CD14-positive monocyte (primary cell): Measurements from ENCODE around the gene NPY. TPM values are rescaled to one million over a fixed set of nuclear protein-coding genes. Genes with fewer than 3 reads are reported as not detected.
"Not testable (repeated sequence)": the region's sequence is repeated elsewhere in the genome, so short reads cannot be mapped to it uniquely, and the experiment has no call there.

Experiments used
- DNase-seq, 3 donors: peaks; one replicate each; pipeline ENCODE4 v3.0.0-alpha.2; 2011 to 2022
- H2AFZ ChIP-seq: 2 replicates; pipeline ENCODE4 v1.6.0; 2012; ENCODE audit warnings: mild to moderate bottlenecking, low read depth, low read length, inconsistent platforms; ENCODE audit not compliant: insufficient read depth, poor library complexity, severe bottlenecking
- H3K27ac ChIP-seq, 2 donors: 1 replicate in 1 of 2; 2 replicates in 1 of 2; pipeline ENCODE4 v1.5.1; 2012 to 2013; ENCODE audit warnings: low read length in 2 of 2, control low read depth in 1 of 2, inconsistent platforms in 1 of 2, low read depth in 1 of 2, mild to moderate bottlenecking in 1 of 2
- H3K27me3 ChIP-seq, 2 donors: one replicate each; pipeline versions ENCODE4 v1.6.0 to v1.6.1; 2011 to 2013; ENCODE audit warnings: low read length in 2 of 2; ENCODE audit not compliant: control insufficient read depth in 2 of 2, insufficient read depth in 2 of 2
- H3K36me3 ChIP-seq, 2 donors: replicated peaks in 1 of 2; 1 replicate in 1 of 2; 2 replicates in 1 of 2; pipeline versions ENCODE4 v1.5.1 to v1.6.1; 2012 to 2013; ENCODE audit warnings: low read length in 2 of 2, control low read depth in 1 of 2, inconsistent platforms in 1 of 2, mild to moderate bottlenecking in 1 of 2; ENCODE audit not compliant: insufficient read depth in 2 of 2, control insufficient read depth in 1 of 2
- H3K4me1 ChIP-seq, 2 donors: 1 replicate in 1 of 2; 2 replicates in 1 of 2; pipeline versions ENCODE4 v1.5.1 to v1.6.1; 2012 to 2013; ENCODE audit warnings: low read length in 2 of 2, control low read depth in 1 of 2, inconsistent platforms in 1 of 2, mild to moderate bottlenecking in 1 of 2, moderate library complexity in 1 of 2; ENCODE audit not compliant: insufficient read depth in 2 of 2, control insufficient read depth in 1 of 2
- H3K4me2 ChIP-seq: replicated peaks from 2 replicates; pipeline ENCODE3; 2012; ENCODE audit warnings: low read length, moderate library complexity, mild to moderate bottlenecking; ENCODE audit not compliant: poor library complexity, severe bottlenecking; ENCODE audit errors: extremely low read depth
- H3K4me3 ChIP-seq, 3 experiments: fragments of 200-600 bp in 1 of 3; sonication (generic) in 1 of 3; replicated peaks in 1 of 3; 1 replicate in 2 of 3; 2 replicates in 1 of 3; pipeline ENCODE4 v1.5.1; 2011 to 2013; ENCODE audit warnings: low read length in 3 of 3, mild to moderate bottlenecking in 3 of 3, control low read depth in 2 of 3, low read depth in 2 of 3, inconsistent platforms in 1 of 3, moderate library complexity in 1 of 3
- H3K79me2 ChIP-seq: 2 replicates; pipeline ENCODE4 v1.6.0; 2012; ENCODE audit warnings: mild to moderate bottlenecking, control low read depth, inconsistent platforms, low read length, moderate library complexity; ENCODE audit not compliant: insufficient read depth
- H3K9ac ChIP-seq: 2 replicates; pipeline ENCODE4 v1.6.0; 2017; ENCODE audit warnings: low read length, mild to moderate bottlenecking; ENCODE audit not compliant: insufficient read depth, poor library complexity, severe bottlenecking
- H3K9me3 ChIP-seq, 2 donors: replicated peaks in 1 of 2; 1 replicate in 1 of 2; 2 replicates in 1 of 2; pipeline versions ENCODE4 v1.5.1 to v1.6.1; 2012 to 2013; ENCODE audit warnings: low read length in 2 of 2, control low read depth in 1 of 2; ENCODE audit not compliant: control insufficient read depth in 1 of 2, insufficient read depth in 1 of 2
- H4K20me1 ChIP-seq: 2 replicates; pipeline ENCODE4 v1.6.0; 2012; ENCODE audit warnings: mild to moderate bottlenecking, low read length, control low read depth, moderate library complexity; ENCODE audit not compliant: insufficient read depth
- H3K27ac Mint-ChIP-seq, 7 donors: one replicate each; pipeline ENCODE4 v1.8.0; 2020; ENCODE audit warnings: mild to moderate bottlenecking in 7 of 7, mixed read lengths in 7 of 7, moderate library complexity in 6 of 7, inconsistent platforms in 2 of 7
- H3K27me3 Mint-ChIP-seq, 3 donors: one replicate each; pipeline ENCODE4 v1.8.0; 2021 to 2022; ENCODE audit warnings: low read depth in 3 of 3, mild to moderate bottlenecking in 3 of 3, mixed read lengths in 3 of 3, moderate library complexity in 3 of 3, inconsistent platforms in 1 of 3
- H3K36me3 Mint-ChIP-seq, 2 donors: one replicate each; pipeline ENCODE4 v1.8.0; 2020; ENCODE audit warnings: mixed read lengths in 2 of 2, inconsistent platforms in 1 of 2, mild to moderate bottlenecking in 1 of 2
- H3K4me1 Mint-ChIP-seq: one replicate; pipeline ENCODE4 v1.8.0; 2020; ENCODE audit warnings: mild to moderate bottlenecking, mixed read lengths
- H3K4me3 Mint-ChIP-seq, 2 donors: one replicate each; pipeline ENCODE4 v1.8.0; 2020; ENCODE audit warnings: mild to moderate bottlenecking in 2 of 2, mixed read lengths in 2 of 2, moderate library complexity in 1 of 2
- H3K9me3 Mint-ChIP-seq, 7 donors: one replicate each; pipeline ENCODE4 v1.8.0; 2020 to 2022; ENCODE audit warnings: mixed read lengths in 7 of 7, mild to moderate bottlenecking in 6 of 7, moderate library complexity in 6 of 7, inconsistent platforms in 2 of 7
- WGBS: methylation state at CpG from one replicate; pipeline ENCODE4 v1.1.5; 2013; ENCODE audit warnings: missing lambda C conversion rate; ENCODE audit not compliant: insufficient coverage; 5-methylcytosine and 5-hydroxymethylcytosine counted together
- intact Hi-C, 2 donors: fragments of 100-400 bp; cut with micrococcal nuclease; formaldehyde crosslinking; loops; one replicate each; pipeline versions ENCODE4 v1.15.0 to v1.15.1; 2023
- polyA plus RNA-seq, 3 donors: library from polyadenylated mRNA; depleted of rRNA in 1 of 3; unstranded in 2 of 3; stranded (reverse) in 1 of 3; fragments of 300-500 nt in 2 of 3; fragments of >200 nt in 1 of 3; fragmentation: Illumina TruSeq in 2 of 3; gene quantifications; 1 replicate in 2 of 3; 2 replicates in 1 of 3; pipeline ENCODE4 v1.2.3, GENCODE V29; 2012 to 2021
- TF ChIP-seq, protein P1 (sequence below): fragments of 200-600 bp; IDR thresholded peaks from one replicate; pipeline ENCODE4 v1.8.0; 2022; ENCODE audit warnings: antibody characterized with exemption, mild to moderate bottlenecking

Gene NPY
- polyA plus RNA-seq, 3 donors: not detected

DNA sequence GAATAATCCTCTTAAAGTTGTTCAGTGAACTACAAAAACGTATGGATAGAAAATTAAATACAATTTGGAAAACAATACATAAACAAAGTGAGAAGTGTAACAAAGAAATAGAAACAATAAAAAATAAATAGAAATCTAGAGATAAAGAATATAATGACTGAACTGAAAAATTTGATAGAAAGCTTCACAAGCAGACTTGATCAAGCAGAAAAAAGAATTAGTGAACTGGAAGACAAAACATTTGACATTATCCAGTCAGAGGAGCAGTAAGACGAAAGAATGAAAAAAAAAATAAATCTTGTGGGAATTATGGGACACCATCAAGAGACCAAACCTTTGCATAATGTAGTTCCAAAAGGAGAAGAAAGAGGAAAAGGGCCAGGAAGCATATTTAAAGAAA, 32.4 kb upstream of the NPY start:
- Histone ChIP-seq H3K9me3 (peaks cover 14 to 29% of the 10 kb centered on the region in 2 donors), H3K79me2 (no peaks in the 10 kb centered on the region), H3K4me3 (no peak overlapping the region), H3K9ac (no peak overlapping the region), H3K4me1 (no peaks in the 10 kb centered on the region), H3K36me3 (no peaks in the 10 kb centered on the region), H4K20me1 (no peaks in the 10 kb centered on the region), H3K27ac (no peak overlapping the region), H3K27me3 (no peaks in the 10 kb centered on the region), H2AFZ (no peak overlapping the region), H3K4me2 (no peak overlapping the region)
- DNase-seq: no peak
- Mint-ChIP-seq H3K27me3 (peaks cover 3 to 7% (median 4%) of the 10 kb centered on the region in 3 donors), H3K4me3 (no peak overlapping the region), H3K36me3 (no peaks in the 10 kb centered on the region), H3K4me1 (peaks cover 12% of the 10 kb centered on the region), H3K9me3 (peaks cover 11 to 28% (median 19%) of the 10 kb centered on the region in 7 donors), H3K27ac (no peak overlapping the region)
- WGBS: no CpG with 5 or more reads among the region's 2 CpGs
- TF ChIP-seq, protein P1, sequence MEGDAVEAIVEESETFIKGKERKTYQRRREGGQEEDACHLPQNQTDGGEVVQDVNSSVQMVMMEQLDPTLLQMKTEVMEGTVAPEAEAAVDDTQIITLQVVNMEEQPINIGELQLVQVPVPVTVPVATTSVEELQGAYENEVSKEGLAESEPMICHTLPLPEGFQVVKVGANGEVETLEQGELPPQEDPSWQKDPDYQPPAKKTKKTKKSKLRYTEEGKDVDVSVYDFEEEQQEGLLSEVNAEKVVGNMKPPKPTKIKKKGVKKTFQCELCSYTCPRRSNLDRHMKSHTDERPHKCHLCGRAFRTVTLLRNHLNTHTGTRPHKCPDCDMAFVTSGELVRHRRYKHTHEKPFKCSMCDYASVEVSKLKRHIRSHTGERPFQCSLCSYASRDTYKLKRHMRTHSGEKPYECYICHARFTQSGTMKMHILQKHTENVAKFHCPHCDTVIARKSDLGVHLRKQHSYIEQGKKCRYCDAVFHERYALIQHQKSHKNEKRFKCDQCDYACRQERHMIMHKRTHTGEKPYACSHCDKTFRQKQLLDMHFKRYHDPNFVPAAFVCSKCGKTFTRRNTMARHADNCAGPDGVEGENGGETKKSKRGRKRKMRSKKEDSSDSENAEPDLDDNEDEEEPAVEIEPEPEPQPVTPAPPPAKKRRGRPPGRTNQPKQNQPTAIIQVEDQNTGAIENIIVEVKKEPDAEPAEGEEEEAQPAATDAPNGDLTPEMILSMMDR: no peak
- intact Hi-C loops: no loop called here

DNA sequence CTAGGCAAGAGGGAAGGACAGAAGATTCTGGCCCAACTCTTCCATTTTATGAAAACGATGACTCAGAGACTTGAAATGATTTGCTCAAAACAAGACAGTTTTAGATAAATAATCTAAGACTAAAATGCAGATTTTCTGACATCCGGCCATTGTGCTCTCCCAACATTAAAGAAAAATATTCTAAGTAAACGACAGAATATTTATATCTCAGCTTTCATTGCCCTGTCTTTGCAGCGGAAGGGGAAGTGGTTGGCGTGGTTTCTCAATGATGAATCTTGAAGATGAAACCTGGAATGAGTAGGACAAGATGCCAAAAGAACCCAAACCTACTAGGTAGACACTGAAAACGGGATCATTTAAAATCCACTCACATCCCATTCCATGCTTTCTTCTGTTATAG, 28.9 kb upstream of the NPY start:
- Mint-ChIP-seq H3K9me3 (peaks cover 9 to 30% (median 15%) of the 10 kb centered on the region in 7 donors), H3K27me3 (peaks cover 4 to 11% (median 9%) of the 10 kb centered on the region in 3 donors), H3K27ac (no peak overlapping the region), H3K4me3 (no peak overlapping the region), H3K36me3 (no peaks in the 10 kb centered on the region), H3K4me1 (peaks cover 12% of the 10 kb centered on the region)
- peaks cover 14 to 25% of the 10 kb centered on the region in 2 donors for H3K9me3 ChIP-seq
- H3K36me3 ChIP-seq: no peaks in the 10 kb centered on the region
- no peaks in the 10 kb centered on the region for H4K20me1 ChIP-seq
- TF ChIP-seq, protein P1: no peak
- no peaks in the 10 kb centered on the region for H3K79me2 ChIP-seq
- intact Hi-C loops: no loop called here
- WGBS: no CpG with 5 or more reads among the region's 6 CpGs
- peaks cover 0 to 2% of the 10 kb centered on the region in 2 donors for H3K27me3 ChIP-seq
- no peak overlapping the region for H3K9ac ChIP-seq
- no peak for DNase-seq
- no peaks in the 10 kb centered on the region for H3K4me1 ChIP-seq
- no peak overlapping the region for H3K27ac ChIP-seq
- H3K4me3 ChIP-seq: no peak overlapping the region
- no peak overlapping the region for H2AFZ ChIP-seq
- H3K4me2 ChIP-seq: no peak overlapping the region

DNA sequence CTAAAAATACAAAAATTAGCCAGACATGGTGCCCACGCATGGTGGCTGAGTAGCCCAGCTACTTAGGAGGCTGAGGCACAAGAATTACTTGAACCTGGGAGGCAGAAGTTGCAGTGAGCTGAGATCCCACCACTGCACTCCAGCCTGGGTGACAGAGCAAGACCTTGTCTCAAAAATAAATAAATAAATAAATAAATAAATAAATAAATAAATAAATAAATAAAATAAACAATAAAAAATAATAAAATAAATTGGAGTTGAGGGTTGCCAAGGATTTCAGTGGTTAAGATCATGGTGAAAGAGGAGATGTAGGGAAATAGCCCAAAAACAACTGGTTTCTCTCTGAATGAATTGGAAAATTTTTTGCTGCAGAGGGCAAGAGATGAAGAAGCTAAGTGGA, 25.7 kb upstream of the NPY start:
- H3K4me1 ChIP-seq, H3K27ac ChIP-seq, H3K36me3 ChIP-seq, H3K4me3 Mint-ChIP-seq, H4K20me1 ChIP-seq, H3K79me2 ChIP-seq, H3K9ac ChIP-seq, intact Hi-C loops, H3K9me3 ChIP-seq, H3K4me2 ChIP-seq, DNase-seq, H3K4me3 ChIP-seq, H3K27me3 ChIP-seq, H3K27ac Mint-ChIP-seq, H3K36me3 Mint-ChIP-seq, H2AFZ ChIP-seq: not testable (repeated sequence)
- H3K9me3 Mint-ChIP-seq: peaks cover 0 to 11% (median 2%) of the 10 kb centered on the region in 7 donors
- H3K27me3 Mint-ChIP-seq: peaks cover 5 to 11% (median 11%) of the 10 kb centered on the region in 3 donors
- WGBS: 100% methylated on average over 1 of the region's 1 CpG
- peaks cover 12% of the 10 kb centered on the region for H3K4me1 Mint-ChIP-seq
